ENCODE data around the gene DCT.

Gene DCT

DNA sequence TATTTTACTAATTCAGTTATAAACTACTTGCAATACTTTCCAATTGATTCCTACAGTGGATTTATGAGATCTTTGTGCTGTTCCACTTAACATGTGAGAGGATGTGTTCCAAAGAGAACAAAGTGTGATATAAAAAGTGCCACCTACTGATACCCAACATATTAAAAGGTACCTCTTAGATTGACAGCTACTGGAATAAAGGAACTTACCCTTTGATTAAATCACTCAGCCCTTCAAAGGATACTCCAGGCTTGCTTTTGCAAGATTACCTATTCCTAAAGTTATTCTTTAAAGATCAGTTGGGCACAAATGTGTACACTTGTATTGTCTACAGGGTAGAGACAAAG is 65.9 kb downstream of the DCT start:
- H3K4me3 ChIP-seq (ENCODE audit: low read depth, low read length) = no peak overlapping the region
- DNase-seq (ENCODE audit: low read depth, low spot score) = no peak
- in situ Hi-C loops (cut with HindIII; ENCODE audit: low sequenced_read_pairs) = no loop called here
- TF ChIP-seq, protein P1, sequence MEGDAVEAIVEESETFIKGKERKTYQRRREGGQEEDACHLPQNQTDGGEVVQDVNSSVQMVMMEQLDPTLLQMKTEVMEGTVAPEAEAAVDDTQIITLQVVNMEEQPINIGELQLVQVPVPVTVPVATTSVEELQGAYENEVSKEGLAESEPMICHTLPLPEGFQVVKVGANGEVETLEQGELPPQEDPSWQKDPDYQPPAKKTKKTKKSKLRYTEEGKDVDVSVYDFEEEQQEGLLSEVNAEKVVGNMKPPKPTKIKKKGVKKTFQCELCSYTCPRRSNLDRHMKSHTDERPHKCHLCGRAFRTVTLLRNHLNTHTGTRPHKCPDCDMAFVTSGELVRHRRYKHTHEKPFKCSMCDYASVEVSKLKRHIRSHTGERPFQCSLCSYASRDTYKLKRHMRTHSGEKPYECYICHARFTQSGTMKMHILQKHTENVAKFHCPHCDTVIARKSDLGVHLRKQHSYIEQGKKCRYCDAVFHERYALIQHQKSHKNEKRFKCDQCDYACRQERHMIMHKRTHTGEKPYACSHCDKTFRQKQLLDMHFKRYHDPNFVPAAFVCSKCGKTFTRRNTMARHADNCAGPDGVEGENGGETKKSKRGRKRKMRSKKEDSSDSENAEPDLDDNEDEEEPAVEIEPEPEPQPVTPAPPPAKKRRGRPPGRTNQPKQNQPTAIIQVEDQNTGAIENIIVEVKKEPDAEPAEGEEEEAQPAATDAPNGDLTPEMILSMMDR (IDR thresholded peaks at IDR 0.05; ENCODE audit: low read depth, low read length) = no peak

DNA sequence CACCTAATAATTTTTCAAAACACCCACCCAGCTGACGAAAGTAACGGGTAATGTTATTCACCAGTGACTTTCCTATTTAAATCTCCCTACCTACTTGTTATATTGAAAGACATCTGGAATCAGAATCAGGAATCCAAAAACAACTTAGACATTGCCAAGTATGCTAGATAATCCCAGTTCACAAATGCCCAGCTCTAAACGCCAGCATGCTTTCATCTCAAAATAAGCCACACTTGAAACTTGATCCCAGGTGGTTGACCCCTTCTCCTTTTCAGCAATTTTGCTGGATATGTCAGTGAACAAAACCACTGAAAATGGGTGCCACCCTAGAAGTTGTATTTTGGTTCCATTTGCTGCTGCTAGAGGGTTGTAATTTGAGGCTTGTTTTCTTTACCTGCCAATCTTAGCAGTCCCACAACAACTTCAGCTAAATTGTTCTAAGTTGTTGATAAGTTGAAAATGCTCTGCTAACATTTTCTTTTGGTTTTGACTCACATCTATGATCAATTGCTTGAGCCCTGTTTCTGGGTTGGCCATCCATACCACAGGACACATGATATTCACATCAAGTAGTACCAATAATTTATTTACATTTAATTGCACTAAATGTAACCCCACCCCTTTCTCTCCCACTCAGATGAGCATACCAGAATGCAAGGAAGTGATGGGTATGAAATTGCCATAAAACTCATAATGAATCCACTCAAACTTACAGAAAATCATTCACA is 66.4 kb downstream of the DCT start:
- in situ Hi-C loops (cut with HindIII; ENCODE audit: low sequenced_read_pairs) = no loop called here
- H3K4me3 ChIP-seq (ENCODE audit: low read depth, low read length) = no peak overlapping the region
- DNase-seq (ENCODE audit: low read depth, low spot score) = no peak
- TF ChIP-seq, protein P1 (IDR thresholded peaks at IDR 0.05; ENCODE audit: low read depth, low read length) = no peak

DNA sequence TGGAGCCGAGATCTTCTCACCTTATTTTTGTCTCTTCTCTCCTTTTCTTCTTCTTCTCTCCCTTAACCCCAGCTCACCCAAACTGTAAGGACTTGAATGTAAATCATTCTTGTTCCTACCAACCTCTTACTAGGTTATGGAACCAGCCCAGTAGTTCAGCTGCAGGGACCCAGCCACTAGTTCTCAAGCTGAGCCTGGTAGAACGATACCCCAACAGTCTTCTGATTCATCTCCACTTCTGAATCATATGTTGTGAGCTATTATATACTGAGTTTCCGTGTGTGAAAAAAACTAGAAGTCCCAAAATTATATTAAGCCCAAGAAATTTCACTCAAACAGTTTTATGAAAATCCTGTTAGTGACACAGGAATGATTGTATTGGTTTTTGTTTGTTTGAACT is 67.7 kb downstream of the DCT start:
- no peak for DNase-seq (ENCODE audit: low read depth, low spot score)
- TF ChIP-seq, protein P1 (IDR thresholded peaks at IDR 0.05; ENCODE audit: low read depth, low read length) = no peak
- in situ Hi-C loops (cut with HindIII; ENCODE audit: low sequenced_read_pairs) = no loop called here
- no peak overlapping the region for H3K4me3 ChIP-seq (ENCODE audit: low read depth, low read length)

DNA sequence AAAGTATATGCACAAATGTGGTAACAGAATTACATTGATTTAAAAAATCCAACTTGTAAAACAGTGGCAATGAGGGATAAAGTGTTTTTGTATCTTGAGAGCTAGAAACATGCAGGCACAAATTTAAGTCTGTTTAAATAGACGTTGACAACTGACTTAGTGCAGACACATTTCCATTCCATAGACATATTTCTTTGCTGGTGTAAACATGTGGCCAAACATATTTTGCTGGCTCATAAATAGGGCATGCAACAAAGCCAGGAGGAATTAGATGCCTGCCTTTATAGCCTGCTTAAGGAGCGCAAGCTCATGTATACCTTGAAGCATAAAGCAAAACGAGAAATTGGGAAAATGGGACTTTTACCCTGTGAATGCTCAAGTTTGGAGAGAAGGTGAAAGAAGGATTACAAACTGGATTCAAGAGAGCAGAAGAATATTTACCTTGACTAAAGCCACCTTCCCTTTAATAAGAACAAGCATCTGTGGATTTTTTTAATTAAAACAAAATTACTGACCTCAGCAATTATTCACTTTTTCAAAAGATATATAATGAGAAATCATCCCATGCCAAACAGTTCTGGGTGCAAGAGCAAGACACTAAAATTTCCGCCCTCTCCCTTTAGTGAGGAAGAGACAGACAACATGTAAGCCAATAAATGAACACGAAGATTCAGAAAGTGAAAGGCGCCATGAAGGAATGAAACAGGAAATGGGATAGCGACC is 71.0 kb downstream of the DCT start:
- TF ChIP-seq, protein P1 (IDR thresholded peaks at IDR 0.05; ENCODE audit: low read depth, low read length) = no peak
- in situ Hi-C loops (cut with HindIII; ENCODE audit: low sequenced_read_pairs) = no loop called here
- no peak for DNase-seq (ENCODE audit: low read depth, low spot score)

DNA sequence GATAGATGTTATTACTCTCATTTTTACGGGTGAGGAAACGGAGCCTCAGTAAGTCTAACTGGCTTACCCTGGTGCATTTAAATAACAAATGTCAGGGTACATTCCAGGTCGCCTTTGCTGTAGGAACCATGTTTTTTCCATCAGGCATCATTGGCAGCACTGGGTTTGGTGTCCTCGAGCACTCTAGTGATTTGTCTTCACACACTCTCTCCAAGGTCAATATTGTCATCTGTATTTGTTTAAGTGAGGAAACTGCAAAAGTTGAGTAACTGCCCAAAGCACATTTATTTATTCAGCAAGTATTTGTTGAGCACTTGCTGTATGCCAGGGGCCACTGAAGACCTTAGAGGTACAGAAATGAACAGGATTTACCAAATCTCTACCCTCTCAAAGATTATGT is 78.6 kb downstream of the DCT start:
- no peak for DNase-seq (ENCODE audit: low read depth, low spot score)
- in situ Hi-C loops (cut with HindIII; ENCODE audit: low sequenced_read_pairs) = no loop called here
- H3K4me3 ChIP-seq (ENCODE audit: low read depth, low read length) = no peak overlapping the region
- TF ChIP-seq, protein P1 (IDR thresholded peaks at IDR 0.05; ENCODE audit: low read depth, low read length) = no peak

More for the DNA sequence above, 71.0 kb downstream of the DCT start:
- no peak overlapping the region for H3K4me3 ChIP-seq (ENCODE audit: low read depth, low read length)

DNA sequence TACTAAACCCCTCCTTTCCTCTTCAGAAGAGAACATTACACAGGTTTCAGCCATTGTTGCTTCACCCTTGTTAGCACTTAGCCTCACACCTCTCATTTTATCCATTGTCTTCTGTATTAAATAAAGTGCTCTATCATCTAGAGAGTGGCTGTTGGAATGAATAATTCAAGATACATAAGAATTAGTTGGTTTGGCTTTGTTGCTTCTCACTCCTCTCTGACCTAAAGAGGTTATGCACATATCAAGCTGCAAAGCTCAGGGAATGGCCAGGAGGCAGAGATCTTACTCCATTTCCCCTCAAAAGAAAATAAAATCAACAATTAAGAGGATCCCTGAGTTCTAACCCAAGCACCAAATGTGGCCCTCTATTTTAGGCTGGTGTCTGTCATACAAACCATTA is 79.7 kb downstream of the DCT start:
- no peak overlapping the region for H3K4me3 ChIP-seq (ENCODE audit: low read depth, low read length)
- in situ Hi-C loops (cut with HindIII; ENCODE audit: low sequenced_read_pairs) = no loop called here
- TF ChIP-seq, protein P1 (IDR thresholded peaks at IDR 0.05; ENCODE audit: low read depth, low read length) = no peak
- no peak for DNase-seq (ENCODE audit: low read depth, low spot score)

Measured in astrocyte of the spinal cord (primary cell).